ENCODE data around the gene ATP1A1.

Gene ATP1A1

DNA sequence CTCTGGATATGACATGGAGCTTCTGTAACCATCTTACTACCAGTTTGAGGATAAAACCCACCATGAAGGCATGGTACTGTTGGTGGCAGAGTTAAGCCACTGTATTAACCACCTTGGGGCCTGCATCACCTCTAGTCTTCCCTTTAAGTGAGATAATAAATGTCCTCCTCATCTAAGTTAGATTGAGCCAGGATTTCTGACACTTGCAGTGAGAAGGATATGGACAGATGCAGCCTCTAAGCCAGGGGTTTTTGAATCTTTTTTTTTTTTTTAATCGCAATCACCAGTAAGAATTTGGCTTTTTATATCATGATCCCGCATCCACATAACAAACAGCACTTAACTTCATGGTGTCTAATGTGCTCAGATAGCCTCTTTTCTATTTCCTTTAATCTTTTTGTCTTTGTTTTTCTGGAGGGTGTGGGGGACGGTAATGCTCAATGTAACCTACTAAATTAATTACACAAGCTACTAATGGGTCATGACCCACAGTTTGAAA lies 42.2 kb downstream of the ATP1A1 start:
- DNase-seq (ENCODE audit: low read depth): no peak

- no peak for DNase-seq (ENCODE audit: low read depth)
Measured at GRCh38 chr1:116415699-116416533, 42.9 kb downstream of the ATP1A1 start.

- DNase-seq (ENCODE audit: low read depth): no peak
Measured at GRCh38 chr1:116416854-116417513, 43.9 kb downstream of the ATP1A1 start.

GRCh38 chr1:116417678-116418077 lies 44.6 kb downstream of the ATP1A1 start:
- DNase-seq (ENCODE audit: low read depth): no peak

GRCh38 chr1:116418091-116418830 lies 45.2 kb downstream of the ATP1A1 start:
- peak; percentile 80 for DNase-seq (ENCODE audit: low read depth)

- DNase-seq (ENCODE audit: low read depth): no peak
Measured at GRCh38 chr1:116420417-116421200, 47.6 kb downstream of the ATP1A1 start.

DNA sequence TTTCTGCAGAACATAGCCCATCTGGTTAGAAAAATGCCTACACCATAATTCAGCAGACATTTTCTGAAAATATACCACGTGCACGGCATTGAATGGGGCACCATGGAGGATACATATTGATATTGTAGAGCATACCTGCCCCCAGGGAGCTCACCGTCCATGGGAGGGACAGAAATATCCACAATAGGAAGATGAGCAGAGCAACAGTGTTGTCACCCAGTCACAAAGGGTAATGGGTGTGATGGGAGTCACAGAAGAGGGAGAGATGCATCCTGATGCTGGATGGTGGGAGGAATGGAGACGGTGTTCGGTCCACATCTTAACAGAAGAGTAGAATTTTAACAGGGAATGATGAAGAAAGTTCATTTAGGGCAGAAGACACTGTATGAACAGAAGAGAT lies 51.4 kb downstream of the ATP1A1 start:
- no peak for DNase-seq (ENCODE audit: low read depth)

DNA sequence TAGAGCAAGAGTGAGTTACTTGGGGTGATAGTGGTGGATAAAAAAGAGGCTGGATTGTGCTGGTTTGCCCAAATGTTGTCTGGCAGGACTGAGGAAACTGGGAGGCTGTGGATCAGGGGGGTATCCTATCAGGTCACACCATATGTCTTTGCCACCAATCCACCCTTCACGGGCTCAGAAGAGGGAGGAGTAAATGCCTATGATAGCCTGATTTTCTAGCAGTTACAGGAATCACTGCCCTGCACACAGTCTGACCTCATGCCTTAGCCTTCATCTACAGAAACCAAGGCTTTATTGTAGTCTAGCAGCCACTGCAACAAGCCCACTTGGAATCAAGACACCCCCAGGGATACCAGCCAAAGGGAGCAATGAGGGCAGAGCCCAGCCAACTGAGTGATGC lies 51.8 kb downstream of the ATP1A1 start:
- DNase-seq (ENCODE audit: low read depth): no peak

DNA sequence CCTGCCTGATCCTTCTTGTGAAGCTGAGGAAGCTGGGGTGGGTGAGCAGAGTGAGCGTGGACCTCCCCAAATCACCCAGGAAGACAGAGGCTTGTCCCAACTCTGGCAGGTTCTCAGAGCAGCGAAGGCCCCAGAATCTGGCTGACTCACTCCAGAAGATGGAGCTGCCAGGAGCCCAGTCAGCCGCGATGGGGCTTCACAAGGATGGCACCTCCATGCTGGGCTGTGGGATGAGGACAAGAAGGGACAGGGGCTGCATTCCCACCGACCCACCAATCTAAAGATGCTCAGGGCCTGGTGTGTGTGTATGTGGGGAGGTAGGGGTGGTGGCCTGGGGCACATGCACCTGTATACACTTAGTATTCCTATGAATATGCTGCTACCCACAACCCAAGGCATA lies 52.9 kb downstream of the ATP1A1 start:
- DNase-seq (ENCODE audit: low read depth): no peak

- DNase-seq (ENCODE audit: low read depth): no peak
Measured at GRCh38 chr1:116426401-116426800, 53.4 kb downstream of the ATP1A1 start.

- DNase-seq (ENCODE audit: low read depth): no peak
Measured at GRCh38 chr1:116428576-116428975, 55.5 kb downstream of the ATP1A1 start.

DNA sequence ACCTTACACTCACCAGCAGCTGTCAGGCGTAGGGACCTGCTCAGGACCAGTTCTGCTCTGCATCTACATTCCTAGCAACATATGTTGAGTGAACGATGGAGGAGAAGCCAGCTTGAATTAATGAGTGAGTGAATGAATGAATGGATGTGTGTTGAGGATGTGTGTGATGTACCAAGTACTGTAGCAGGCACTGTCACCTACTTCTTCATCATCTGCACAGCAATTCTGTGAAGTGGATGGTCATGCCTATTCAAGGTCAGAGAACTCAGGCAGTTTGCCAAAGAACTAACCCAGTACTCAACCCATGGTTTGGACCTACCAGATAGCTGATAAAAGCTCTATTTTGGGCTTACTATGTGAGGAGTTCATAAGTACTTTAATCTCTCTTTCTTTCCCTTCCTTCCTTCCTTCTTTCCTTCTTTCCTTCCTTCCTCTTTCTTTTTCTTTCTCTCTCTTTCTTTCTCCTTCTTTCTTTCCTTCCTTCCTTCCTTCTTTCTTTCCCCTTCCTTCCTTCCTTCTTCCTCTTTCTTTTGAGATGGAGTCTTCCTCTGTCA lies 56.9 kb downstream of the ATP1A1 start:
- DNase-seq (ENCODE audit: low read depth): no peak

- DNase-seq (ENCODE audit: low read depth): no peak
Measured at GRCh38 chr1:116431870-116432500, 58.9 kb downstream of the ATP1A1 start.

- DNase-seq (ENCODE audit: low read depth): no peak
Measured at GRCh38 chr1:116432655-116433265, 59.7 kb downstream of the ATP1A1 start.

DNA sequence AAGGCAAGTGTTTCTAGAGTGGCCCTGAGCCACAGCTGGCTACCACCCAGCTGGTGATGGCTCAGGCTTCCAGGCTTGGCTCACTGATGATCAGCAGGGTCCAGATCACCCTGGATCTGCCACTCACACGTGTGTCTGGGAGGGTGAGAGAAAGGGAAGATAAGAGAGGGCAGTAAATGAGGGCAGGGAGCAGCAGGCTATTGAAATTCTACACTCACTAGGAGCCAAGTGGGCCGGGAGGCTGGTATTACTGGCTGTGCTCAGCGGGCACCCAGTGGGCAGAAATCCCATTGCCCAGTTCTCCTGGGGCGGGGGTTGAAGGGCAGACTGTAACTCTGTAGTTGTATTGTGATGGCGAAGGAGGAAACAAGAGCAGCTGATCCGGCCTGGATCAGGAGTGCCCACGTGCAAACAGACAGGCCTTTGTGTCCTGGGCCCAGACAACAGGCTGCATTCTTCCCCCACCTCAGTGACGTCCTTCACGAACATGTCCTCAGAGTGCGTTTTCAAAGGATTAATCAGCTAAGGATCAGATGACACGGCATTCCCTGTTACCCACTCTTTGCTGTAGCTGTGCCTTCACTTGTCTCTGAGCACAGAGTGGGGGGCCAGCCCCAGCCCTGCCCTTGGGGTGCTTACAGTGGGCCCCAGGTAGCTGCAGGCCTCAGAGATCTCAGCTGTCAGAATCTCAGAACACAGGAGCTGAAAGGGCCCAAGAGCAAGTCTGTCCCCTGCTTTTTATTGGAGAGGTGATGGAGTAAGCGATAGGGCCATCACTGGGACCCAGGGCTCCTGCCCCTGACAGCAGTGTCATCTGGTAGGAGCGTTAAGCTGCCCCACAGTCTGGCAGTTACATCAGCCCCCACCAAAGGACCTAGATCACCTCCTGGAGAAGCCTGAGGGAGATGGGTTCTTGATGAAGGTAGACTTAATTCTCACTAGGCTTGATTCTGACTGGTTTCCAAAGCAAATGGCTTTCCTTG lies 60.5 kb downstream of the ATP1A1 start:
- no peak for DNase-seq (ENCODE audit: low read depth)

GRCh38 chr1:116434849-116435248 lies 61.8 kb downstream of the ATP1A1 start:
- DNase-seq (ENCODE audit: low read depth): no peak

DNA sequence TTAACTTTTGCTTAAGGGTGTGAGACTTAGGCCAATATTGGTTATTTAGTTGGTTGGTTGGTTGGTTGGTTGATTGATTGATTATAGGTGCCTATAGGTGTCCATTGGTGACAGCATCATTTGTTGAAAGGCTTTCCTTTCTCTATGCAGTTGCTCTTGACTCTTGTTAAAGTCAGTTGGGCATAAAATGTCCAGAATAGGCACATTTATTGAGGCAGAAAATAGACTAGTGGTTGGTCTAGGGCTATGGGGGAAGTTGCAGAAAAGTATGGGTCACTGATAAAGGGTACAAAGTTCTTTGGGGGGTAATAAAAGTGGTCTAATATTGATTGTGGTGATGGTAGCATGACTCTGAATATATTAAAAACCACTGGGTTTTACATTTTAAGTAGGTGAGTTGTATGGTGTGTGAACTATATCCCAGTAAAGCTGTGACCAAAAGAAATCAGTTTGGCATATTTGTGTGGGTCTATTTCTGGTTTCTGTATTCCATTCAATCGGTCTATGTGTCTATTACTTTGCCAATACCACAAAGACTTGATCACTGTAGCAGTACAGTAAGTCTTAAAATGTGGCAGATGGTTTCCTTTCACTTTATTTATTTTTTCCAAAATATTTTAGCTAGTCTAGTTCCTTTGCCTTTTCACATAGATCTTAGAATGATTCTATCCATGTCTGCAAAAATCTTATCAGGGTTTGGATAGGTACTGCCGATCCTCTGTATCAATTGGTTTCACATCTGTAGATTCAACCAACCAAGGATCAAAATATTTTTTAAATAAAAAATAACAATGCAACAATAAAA lies 63.0 kb downstream of the ATP1A1 start:
- DNase-seq (ENCODE audit: low read depth): no peak

DNA sequence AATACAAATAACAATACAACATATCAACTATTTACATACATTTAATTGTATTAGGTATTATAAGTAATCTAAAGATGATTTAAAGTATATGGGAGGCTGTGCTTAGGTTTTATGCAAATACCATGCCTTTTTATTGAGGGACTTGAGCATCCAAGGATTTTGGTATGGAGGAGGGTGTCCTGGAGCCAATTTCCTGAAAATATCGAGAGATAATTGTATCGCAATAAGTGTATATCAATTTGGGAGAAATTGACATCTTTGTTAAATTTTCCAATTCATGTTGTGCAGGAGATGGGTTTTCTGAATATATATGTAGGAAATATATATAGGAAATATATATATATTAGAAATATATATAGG lies 63.5 kb downstream of the ATP1A1 start:
- DNase-seq (ENCODE audit: low read depth): no peak

GRCh38 chr1:116439701-116440100 lies 66.7 kb downstream of the ATP1A1 start:
- no peak for DNase-seq (ENCODE audit: low read depth)
